ENCODE data around the gene HMX2. TPM values are rescaled to one million over a fixed set of nuclear protein-coding genes. Genes with fewer than 3 reads are reported as not detected.
"Not testable (repeated sequence)": the region's sequence is repeated elsewhere in the genome, so short reads cannot be mapped to it uniquely, and the experiment has no call there.

The HMX2 gene
- total RNA-seq, 1 experiment from 2014 or later = not detected

- DNase-seq (ENCODE audit: low spot score) = no peak
These were observed 3.2 kb downstream of the HMX2 start for GRCh38 chr10:123150986-123151736.

- DNase-seq (ENCODE audit: low spot score) = no peak
These were observed 3.8 kb downstream of the HMX2 start for GRCh38 chr10:123151737-123152135.

GRCh38 chr10:123153486-123154091 lies 5.7 kb downstream of the HMX2 start:
- no peak for DNase-seq (ENCODE audit: low spot score)

GRCh38 chr10:123154092-123154710 lies 6.3 kb downstream of the HMX2 start, which contains the start of gene BUB3:
BUB3 (plus strand) TSS chr10:123154402; CDS start chr10:123154918, 516 bp downstream.
- DNase-seq (ENCODE audit: low spot score) = peak; percentile 99

- peak; percentile 25 for DNase-seq (ENCODE audit: low spot score)
These were observed 7.0 kb downstream of the HMX2 start for GRCh38 chr10:123154711-123155505.

GRCh38 chr10:123156078-123156477 lies 8.1 kb downstream of the HMX2 start:
- DNase-seq (ENCODE audit: low spot score) = no peak

GRCh38 chr10:123157210-123157609 lies 9.3 kb downstream of the HMX2 start:
- DNase-seq (ENCODE audit: low spot score) = no peak

GRCh38 chr10:123158682-123159081 lies 10.7 kb downstream of the HMX2 start:
- DNase-seq (ENCODE audit: low spot score) = no peak

GRCh38 chr10:123160311-123160980 lies 12.5 kb downstream of the HMX2 start:
- no peak for DNase-seq (ENCODE audit: low spot score)

GRCh38 chr10:123164319-123164718 lies 16.4 kb downstream of the HMX2 start:
- DNase-seq (ENCODE audit: low spot score) = no peak

- no peak for DNase-seq (ENCODE audit: low spot score)
These were observed 17.6 kb downstream of the HMX2 start for GRCh38 chr10:123165445-123166072.

- no peak for DNase-seq (ENCODE audit: low spot score)
These were observed 18.7 kb downstream of the HMX2 start for GRCh38 chr10:123166618-123167017.

- DNase-seq (ENCODE audit: low spot score) = no peak
These were observed 23.0 kb downstream of the HMX2 start for GRCh38 chr10:123170961-123171360.

- not testable (repeated sequence) for DNase-seq (ENCODE audit: low spot score)
These were observed 23.7 kb downstream of the HMX2 start for GRCh38 chr10:123171616-123172015.

GRCh38 chr10:123175389-123176387 lies 27.8 kb downstream of the HMX2 start:
- DNase-seq (ENCODE audit: low spot score) = no peak

GRCh38 chr10:123178390-123178789 lies 30.5 kb downstream of the HMX2 start:
- DNase-seq (ENCODE audit: low spot score) = not testable (repeated sequence)

- no peak for DNase-seq (ENCODE audit: low spot score)
These were observed 32.5 kb downstream of the HMX2 start for GRCh38 chr10:123180101-123181090.

GRCh38 chr10:123183724-123184123 lies 35.8 kb downstream of the HMX2 start:
- DNase-seq (ENCODE audit: low spot score) = no peak

Data from H4 (cell line).